DND-41 (cell line): ENCODE data around the gene CRIP1.

Source experiments
- ATAC-seq: fragments of 200-7000 bp; cut with Tn5 transposase; 3 replicates; pipeline ENCODE4 v1.9.1; 2021; ENCODE audit warnings: low read depth; ENCODE audit not compliant: insufficient read depth
- DNase-seq: peaks from one replicate; pipeline ENCODE4 v3.0.0-alpha.2; 2020
- H2AFZ ChIP-seq: 2 replicates; pipeline ENCODE4 v1.6.0; 2012; ENCODE audit warnings: low read depth, low read length
- H3K27ac ChIP-seq: 2 replicates; pipeline ENCODE4 v1.5.1; 2012; ENCODE audit warnings: low read length, inconsistent platforms
- H3K27me3 ChIP-seq: fragments of 200-600 bp; sonication (generic); 2 replicates; pipeline ENCODE4 v1.6.0; 2012; ENCODE audit warnings: low read length, mild to moderate bottlenecking, inconsistent platforms; ENCODE audit not compliant: insufficient read depth, poor library complexity
- H3K36me3 ChIP-seq: 2 replicates; pipeline ENCODE4 v1.5.1; 2012; ENCODE audit warnings: low read length, inconsistent platforms; ENCODE audit not compliant: insufficient read depth
- H3K4me1 ChIP-seq: 2 replicates; pipeline ENCODE4 v1.5.1; 2012; ENCODE audit warnings: mild to moderate bottlenecking, low read length; ENCODE audit not compliant: insufficient read depth
- H3K4me2 ChIP-seq: 2 replicates; pipeline ENCODE4 v1.6.0; 2012; ENCODE audit warnings: mild to moderate bottlenecking, moderate library complexity, low read length, inconsistent platforms; ENCODE audit not compliant: insufficient read depth
- H3K4me3 ChIP-seq, 2 experiments: fragments of 200-600 bp in 1 of 2; shearing (Covaris generic) in 1 of 2; 2 replicates each; pipeline ENCODE4 v1.5.1; 2012 to 2016; ENCODE audit warnings: inconsistent platforms in 2 of 2, low read length in 2 of 2, mild to moderate bottlenecking in 2 of 2, low read depth in 1 of 2, moderate library complexity in 1 of 2
- H3K79me2 ChIP-seq: 2 replicates; pipeline ENCODE4 v1.6.0; 2012; ENCODE audit warnings: low read length, inconsistent platforms; ENCODE audit not compliant: insufficient read depth
- H3K9ac ChIP-seq: 2 replicates; pipeline ENCODE4 v1.6.0; 2012; ENCODE audit warnings: low read depth, mild to moderate bottlenecking, inconsistent platforms, low read length, moderate library complexity
- H3K9me3 ChIP-seq: 2 replicates; pipeline ENCODE4 v1.5.1; 2012; ENCODE audit warnings: low read length, moderate library complexity, mild to moderate bottlenecking, inconsistent platforms; ENCODE audit not compliant: insufficient read depth, severe bottlenecking
- H4K20me1 ChIP-seq: 2 replicates; pipeline ENCODE4 v1.6.0; 2012; ENCODE audit warnings: low read length; ENCODE audit not compliant: insufficient read depth
- CTCF ChIP-seq: IDR thresholded peaks from 2 replicates; pipeline ENCODE4 v1.5.1; 2012; ENCODE audit warnings: borderline replicate concordance, low read length, moderate library complexity, mild to moderate bottlenecking; ENCODE audit not compliant: poor library complexity, severe bottlenecking; ENCODE audit errors: extremely low read depth
- EZH2 ChIP-seq: IDR thresholded peaks from 3 replicates; pipeline ENCODE4 v1.6.1; 2012; ENCODE audit warnings: borderline replicate concordance, low read depth, mild to moderate bottlenecking, moderate library complexity, low read length, inconsistent platforms; ENCODE audit not compliant: severe bottlenecking

CRIP1 gene

GRCh38 chr14:105470350-105471296 lies 16.1 kb upstream of the CRIP1 start:
- ATAC-seq (no peak), DNase-seq (no peak)
- Histone ChIP-seq H3K4me3 (no peak overlapping the region), H3K9ac (no peak overlapping the region), H4K20me1 (peaks cover 47% of the 10 kb centered on the region), H3K4me1 (peaks cover 19% of the 10 kb centered on the region), H3K27ac (no peak overlapping the region), H2AFZ (no peak overlapping the region), H3K36me3 (peaks cover 42% of the 10 kb centered on the region), H3K27me3 (no peaks in the 10 kb centered on the region), H3K9me3 (no peaks in the 10 kb centered on the region), H3K4me2 (no peak overlapping the region), H3K79me2 (no peaks in the 10 kb centered on the region)
- TF ChIP-seq EZH2, result no peak
- no peak for TF ChIP-seq CTCF

- Histone ChIP-seq H3K4me2 (no peak overlapping the region), H4K20me1 (peaks cover 45% of the 10 kb centered on the region), H3K79me2 (no peaks in the 10 kb centered on the region), H3K4me1 (peaks cover 19% of the 10 kb centered on the region), H3K4me3 (no peak overlapping the region), H3K27ac (no peak overlapping the region), H3K9me3 (no peaks in the 10 kb centered on the region), H3K27me3 (no peaks in the 10 kb centered on the region), H3K36me3 (peaks cover 34% of the 10 kb centered on the region), H2AFZ (no peak overlapping the region), H3K9ac (no peak overlapping the region)
- DNase-seq (no peak), ATAC-seq (0 out of 3 replicates have a peak, but pooled peaks have one; percentile 7)
- TF ChIP-seq EZH2, result no peak
- TF ChIP-seq CTCF, result peak; percentile 5
These were observed 15.3 kb upstream of the CRIP1 start for GRCh38 chr14:105471297-105471821.

- Histone ChIP-seq H3K4me2 (no peak overlapping the region), H3K9ac (no peak overlapping the region)
These were observed 14.7 kb upstream of the CRIP1 start for GRCh38 chr14:105471823-105472485.

More at GRCh38 chr14:105471823-105472485, 14.7 kb upstream of the CRIP1 start:
- no peaks in the 10 kb centered on the region for H3K9me3 ChIP-seq
- H2AFZ ChIP-seq, result no peak overlapping the region
- DNase-seq (no peak), ATAC-seq (no peak)
- H4K20me1 ChIP-seq, result peaks cover 45% of the 10 kb centered on the region
- H3K27ac ChIP-seq, result no peak overlapping the region
- H3K4me3 ChIP-seq, result no peak overlapping the region
- TF ChIP-seq CTCF (no peak), EZH2 (no peak)
- H3K27me3 ChIP-seq, result no peaks in the 10 kb centered on the region
- peaks cover 19% of the 10 kb centered on the region for H3K4me1 ChIP-seq
- no peaks in the 10 kb centered on the region for H3K79me2 ChIP-seq
- H3K36me3 ChIP-seq, result peaks cover 28% of the 10 kb centered on the region
